Jurkat, Clone E6-1 (cell line): ENCODE results near the gene NLRP6.
"Not testable (repeated sequence)": the region's sequence is repeated elsewhere in the genome, so short reads cannot be mapped to it uniquely, and the experiment has no call there.

Experiments used
- DNase-seq: peaks from one replicate; pipeline ENCODE4 v3.0.0-alpha.2; 2011; ENCODE audit warnings: low read depth, low spot score
- H3K4me3 ChIP-seq: 2 replicates; pipeline ENCODE4 v1.5.1; 2011; ENCODE audit warnings: mild to moderate bottlenecking, low read length, control low read depth, moderate library complexity

The NLRP6 gene

DNA sequence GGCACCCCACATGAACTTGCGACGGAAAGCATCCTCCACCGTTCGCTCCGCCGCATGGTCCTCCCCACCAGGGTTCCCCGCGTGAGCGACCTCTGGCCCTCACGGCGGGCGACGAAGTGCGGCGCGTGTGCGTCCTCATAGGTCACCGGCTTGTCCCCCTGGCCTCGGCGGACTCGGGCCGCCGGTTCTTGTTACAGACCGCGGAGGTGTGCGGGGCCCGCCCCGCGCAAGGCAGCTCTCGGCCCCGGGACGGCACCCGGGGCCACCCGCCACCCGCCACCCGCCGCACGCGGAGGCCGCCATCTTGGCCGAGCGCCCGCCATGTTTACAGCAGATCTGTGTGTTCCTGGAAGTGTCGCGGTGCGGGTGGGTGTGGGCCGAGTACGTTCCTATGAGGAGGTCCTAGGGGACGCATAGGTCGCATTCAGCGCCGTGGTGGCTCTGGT, 25.9 kb downstream of the NLRP6 start:
- no peak overlapping the region for H3K4me3 ChIP-seq
- no peak for DNase-seq

DNA sequence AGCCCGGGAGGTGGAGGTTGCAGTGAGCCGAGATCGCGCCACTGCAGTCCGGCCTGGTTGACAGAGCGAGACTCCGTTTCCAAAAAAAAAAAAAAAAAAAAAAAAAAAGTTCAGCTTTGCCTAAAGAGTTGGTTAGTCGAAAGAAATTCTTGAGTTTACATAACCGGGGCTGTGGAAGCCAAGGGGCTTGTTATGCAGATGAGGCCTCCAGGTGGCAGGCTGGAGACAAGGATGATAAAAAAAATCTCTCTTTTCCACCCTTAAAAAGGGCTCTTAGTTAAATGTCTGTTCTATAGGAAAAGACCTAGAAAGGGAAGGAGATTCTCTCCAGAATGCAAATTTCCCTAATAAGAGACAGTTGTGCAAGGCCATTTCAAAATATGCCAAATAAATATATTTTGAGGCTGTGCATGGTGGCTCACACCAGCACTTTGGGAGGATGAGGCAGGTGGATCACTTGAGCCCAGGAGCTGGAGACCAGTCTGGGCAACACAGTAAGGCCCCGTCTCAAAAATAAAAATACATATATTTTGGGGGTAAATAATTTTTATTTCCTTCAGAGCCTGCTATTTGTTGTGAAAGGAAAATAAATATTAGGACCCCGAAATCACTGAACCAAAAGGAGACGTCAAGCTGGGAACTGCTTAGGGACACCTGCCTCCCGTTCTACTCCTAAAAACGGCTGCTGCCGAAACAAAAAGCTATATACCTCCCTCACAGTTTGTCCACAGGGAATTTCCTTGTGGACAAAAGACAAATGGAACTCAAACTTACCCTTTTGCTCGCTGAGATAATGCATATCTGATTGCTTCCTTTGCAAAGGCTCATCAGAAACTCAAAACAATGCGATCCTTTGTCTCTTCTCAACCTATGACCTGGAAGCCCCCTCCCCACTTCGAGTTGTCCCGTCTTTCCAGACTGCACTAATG, 27.0 kb downstream of the NLRP6 start:
- no peak overlapping the region for H3K4me3 ChIP-seq
- DNase-seq: peak; percentile 60

DNA sequence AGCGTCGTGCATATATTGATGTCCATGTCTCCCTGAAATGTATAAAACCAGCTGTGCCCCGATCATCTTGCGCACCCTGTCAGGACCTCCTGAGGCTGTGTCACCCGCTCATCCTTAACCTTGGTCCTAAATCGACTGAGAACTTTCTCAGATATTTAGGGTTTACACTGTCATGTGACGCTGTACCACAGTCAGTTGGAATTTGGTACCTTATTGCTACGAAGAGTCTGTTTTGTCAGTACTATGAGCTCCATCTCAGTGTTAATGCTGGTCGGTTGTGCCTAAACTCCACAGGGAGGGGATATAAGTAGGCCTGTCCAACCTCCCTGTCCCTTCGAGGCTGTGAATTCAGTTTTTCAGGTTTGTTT, 27.6 kb downstream of the NLRP6 start:
- DNase-seq: no peak
- no peak overlapping the region for H3K4me3 ChIP-seq

DNA sequence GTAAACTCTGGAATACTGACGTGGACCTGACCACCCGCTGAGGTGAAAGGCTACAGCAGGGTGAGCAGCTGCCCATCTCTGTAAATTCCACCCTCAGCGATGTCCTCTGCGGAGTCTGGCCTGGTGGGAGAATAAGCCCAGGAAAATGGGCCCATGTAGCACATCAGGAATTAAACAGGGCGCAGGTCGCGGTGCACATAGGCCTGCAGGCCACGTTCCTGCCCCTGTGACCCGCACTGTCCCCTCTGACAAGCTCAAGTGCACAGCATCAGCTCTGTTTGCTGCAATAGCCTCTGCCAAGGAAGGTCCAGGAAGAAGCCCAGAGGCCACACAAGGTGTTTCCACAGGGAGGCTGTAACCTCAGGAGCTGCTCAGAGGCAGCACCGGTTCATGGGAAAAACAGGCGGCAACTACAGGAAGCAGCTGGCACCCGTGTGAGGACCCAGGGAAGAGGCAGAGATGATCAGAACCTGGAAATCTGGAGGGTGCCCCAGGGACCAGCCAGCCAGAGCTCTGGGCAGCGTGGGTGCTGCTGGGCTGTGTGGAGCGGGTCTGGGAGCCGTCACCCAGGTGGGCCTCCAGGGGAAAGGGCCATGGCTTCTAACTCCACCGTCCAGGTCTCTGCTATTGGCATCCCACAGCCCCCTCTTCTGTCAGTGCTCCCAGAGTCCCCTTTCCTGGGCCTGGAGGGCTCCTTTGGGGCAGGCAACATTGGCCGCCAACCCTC, 28.6 kb downstream of the NLRP6 start:
- no peak for DNase-seq
- H3K4me3 ChIP-seq: no peak overlapping the region

DNA sequence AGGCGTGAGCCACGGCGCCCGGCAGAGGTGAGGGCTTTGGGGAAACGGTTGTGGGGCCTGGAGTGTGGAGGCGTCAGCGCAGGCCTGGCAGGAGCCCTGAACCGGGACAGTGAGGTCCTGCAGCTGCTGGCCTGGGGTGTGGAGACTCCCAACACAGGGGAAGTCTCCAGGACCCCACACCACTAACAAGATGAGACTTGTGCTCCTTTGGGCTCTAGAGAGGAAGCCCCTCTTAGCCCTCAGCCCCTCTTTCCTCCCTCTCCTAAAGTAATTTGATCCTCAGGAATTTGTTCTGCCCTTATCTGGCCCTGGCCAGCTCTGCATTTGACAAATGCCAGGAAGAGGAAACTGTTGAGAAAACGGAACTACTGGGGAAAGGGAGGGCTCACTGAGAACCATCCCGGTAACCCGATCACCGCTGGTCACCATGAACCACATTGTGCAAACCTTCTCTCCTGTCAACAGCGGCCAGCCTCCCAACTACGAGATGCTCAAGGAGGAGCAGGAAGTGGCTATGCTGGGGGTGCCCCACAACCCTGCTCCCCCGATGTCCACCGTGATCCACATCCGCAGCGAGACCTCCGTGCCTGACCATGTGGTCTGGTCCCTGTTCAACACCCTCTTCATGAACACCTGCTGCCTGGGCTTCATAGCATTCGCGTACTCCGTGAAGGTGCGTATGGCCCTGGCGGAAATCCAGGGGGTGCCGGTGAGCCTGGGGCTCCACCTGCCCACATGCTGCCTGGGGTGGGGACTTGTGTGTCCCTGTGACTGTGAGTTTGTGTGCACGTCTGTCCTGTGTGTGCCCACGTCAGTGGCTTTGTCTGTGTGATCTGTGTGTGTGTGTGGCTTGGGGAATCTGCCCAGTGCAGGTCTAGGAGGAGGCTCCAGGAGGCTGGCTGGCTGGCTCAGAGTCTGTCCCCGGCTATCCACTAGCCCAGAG, 29.8 kb downstream of the NLRP6 start, which contains the start of gene IFITM2:
TSS of gene IFITM2 (plus strand) at position 51 of the 943 bp plus-strand sequence. CDS start at position 428, 377 bp downstream.
- not testable (repeated sequence) for DNase-seq
- H3K4me3 ChIP-seq: peak within 1 kb of the TSS; percentile 58

DNA sequence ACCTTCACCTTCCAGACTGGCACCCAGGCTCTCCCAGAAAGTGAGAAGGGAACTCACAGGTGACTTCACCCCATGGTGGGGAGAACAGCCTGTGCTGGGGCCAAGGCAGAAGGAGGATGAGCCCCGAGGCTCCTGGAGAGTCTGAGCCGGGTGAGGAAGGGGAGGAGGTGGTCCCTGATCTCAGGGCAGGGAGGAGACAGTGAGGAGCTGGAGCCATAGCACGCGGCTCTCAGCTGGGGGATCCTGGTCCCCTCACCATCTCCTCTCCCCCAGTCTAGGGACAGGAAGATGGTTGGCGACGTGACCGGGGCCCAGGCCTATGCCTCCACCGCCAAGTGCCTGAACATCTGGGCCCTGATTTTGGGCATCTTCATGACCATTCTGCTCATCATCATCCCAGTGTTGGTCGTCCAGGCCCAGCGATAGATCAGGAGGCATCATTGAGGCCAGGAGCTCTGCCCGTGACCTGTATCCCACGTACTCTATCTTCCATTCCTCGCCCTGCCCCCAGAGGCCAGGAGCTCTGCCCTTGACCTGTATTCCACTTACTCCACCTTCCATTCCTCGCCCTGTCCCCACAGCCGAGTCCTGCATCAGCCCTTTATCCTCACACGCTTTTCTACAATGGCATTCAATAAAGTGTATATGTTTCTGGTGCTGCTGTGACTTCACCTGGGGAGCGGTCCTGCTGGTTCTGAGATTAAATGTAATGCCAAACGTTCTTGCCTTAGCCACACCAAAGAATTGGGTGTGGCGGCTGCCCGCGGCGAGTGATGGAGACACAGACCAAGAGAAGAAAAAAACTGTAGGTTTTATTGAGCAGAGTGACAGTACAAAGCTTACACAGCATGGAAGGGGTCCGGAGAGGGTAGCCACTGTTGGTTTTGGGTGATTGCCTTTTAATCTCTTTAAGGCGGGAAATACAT, 30.8 kb downstream of the NLRP6 start:
- not testable (repeated sequence) for H3K4me3 ChIP-seq, DNase-seq

DNA sequence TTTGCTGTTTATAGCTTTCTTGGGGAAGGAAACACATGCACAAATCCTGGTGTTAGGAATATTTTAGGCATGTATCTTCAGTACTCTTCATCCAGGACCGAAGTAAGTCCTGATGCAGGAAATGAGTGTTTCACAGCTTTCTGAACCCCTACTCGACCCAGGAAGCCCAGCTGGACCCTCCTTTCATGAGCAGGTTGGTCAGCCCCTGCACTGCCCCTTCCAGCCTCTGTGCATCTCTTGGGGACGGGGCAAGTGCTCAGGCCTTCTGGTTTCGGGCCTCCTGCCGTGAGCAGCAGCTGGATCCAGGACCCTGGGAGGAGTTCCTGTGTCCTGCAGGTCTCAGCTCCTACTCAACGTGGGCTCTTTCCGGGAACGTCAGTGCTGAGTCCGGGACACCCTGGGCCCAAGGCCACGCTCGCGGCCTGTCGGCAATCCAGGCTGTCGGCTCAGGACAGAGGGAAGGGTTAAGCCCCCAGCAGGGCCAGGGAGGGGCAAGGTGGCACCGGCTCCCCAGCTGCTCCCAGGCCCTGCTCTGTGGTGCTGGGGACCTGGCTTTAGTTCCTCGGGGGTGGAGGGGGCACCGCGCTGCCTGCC, 31.9 kb downstream of the NLRP6 start:
- not testable (repeated sequence) for H3K4me3 ChIP-seq, DNase-seq

DNA sequence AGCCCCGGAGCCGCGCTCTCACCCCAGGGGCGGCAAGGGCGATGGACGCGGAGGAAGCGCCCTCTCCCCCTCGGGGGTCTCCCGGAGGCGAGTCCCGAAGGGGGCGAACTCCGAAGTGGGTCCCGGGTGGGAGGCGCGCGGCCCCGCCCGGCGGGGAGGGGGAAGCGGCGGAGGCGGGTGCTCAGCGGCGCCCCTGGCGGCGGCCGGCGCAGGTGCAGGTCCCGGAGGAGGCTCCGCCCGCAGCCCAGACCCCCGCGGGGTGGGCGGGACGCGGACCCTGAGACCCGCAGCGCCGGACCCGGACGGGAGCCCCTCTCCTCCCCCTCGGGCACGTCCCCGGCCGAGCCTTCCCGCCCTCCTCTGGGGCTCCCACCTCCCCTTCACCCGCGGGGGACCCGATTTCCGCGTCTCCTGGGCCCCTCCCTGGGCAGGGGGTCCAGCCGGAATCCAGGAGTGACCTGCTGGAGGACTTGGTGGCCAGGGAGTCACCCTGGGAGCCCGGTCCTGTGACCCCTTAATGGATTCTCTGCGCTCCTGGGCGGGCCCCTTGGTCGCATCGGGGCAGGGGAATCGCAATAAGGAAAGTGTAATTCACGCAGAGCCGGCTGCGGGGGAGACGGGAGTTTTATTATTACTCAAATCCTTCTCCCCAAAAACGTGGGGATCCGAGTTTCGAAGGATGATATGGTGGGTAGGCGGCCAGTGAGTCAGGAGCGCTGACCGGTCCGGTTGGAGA, 33.0 kb downstream of the NLRP6 start:
- H3K4me3 ChIP-seq, DNase-seq: not testable (repeated sequence)

DNA sequence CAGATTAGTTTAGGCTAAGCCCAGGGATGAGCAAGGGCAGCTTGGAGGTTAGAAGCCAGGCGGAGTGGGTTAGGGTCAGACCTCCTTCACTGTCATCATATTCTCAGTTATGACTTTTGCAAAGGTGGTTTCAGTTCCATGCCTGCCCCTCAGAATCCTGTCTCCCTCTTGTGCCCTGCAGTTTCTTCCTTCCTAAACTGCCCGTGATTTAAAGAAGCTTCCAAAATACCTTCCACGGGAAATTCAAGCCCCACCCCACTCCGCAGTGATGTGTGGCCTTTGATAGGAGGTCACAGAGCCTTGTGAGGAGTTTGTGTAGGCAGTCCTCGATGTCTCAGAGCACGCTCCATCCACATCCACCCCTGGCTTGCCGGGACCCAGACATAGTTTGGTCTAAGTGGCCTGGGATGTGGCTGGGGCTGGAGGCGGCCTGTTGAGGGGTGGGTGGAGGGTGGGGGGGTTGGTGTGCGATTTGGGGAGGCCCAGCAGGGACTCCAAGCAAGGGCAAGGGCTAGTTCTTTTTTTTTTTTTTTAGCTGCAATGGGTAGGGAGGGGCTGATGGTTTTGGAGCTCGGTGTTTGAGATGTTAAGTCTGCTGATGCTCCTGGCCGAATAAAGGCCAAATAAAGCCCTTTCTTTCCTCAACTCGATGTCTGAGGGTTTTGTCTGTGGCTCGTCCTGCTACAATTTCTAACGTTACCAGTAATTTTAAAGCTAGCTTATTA, 34.0 kb downstream of the NLRP6 start:
- no peak overlapping the region for H3K4me3 ChIP-seq
- no peak for DNase-seq

DNA sequence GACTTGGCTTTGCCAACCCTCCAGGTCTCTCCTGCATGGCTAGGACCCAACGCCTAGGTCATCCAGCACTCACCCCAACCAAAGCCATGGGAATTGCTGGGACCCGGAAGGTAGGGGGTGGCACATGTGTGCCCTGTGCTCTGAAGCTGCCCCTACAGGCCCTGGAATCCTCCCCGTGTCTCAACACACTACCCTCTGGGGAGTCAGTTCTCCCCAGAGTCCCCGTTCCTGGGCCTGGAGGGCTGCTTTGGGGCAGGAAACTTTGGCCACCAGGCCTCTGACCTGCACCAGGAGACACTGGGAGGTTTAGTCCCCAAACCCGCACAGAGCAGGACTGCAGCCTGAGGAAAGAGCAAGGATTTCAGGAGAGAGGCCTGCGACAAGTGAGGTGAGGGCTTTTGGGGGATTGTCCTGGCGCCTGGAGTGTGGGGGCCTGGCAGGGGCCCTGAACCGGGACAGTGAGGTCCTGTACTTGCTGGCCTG, 35.1 kb downstream of the NLRP6 start:
- H3K4me3 ChIP-seq: peak overlapping the region; percentile 56
- no peak for DNase-seq

DNA sequence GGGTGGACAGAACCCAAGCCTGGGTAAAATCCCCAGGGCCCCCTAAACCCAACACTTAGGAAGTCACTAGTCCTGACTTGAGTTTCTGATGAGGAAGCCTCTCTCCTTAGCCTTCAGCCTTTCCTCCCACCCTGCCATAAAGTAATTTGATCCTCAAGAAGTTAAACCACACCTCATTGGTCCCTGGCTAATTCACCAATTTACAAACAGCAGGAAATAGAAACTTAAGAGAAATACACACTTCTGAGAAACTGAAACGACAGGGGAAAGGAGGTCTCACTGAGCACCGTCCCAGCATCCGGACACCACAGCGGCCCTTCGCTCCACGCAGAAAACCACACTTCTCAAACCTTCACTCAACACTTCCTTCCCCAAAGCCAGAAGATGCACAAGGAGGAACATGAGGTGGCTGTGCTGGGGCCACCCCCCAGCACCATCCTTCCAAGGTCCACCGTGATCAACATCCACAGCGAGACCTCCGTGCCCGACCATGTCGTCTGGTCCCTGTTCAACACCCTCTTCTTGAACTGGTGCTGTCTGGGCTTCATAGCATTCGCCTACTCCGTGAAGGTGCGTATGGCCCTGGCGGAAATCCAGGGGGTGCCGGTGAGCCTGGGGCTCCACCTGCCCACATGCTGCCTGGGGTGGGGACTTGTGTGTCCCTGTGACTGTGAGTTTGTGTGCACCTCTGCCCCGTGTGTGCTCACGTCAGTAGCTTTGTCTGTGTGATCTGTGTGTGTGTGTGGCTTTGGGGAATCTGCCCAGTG, 35.8 kb downstream of the NLRP6 start, which contains the start of gene IFITM1:
TSS of gene IFITM1 (plus strand) at position 254 of the 767 bp plus-strand sequence. CDS start at position 385, 131 bp downstream.
- peak; percentile 82 for DNase-seq
- peak within 1 kb of the TSS; percentile 56 for H3K4me3 ChIP-seq

DNA sequence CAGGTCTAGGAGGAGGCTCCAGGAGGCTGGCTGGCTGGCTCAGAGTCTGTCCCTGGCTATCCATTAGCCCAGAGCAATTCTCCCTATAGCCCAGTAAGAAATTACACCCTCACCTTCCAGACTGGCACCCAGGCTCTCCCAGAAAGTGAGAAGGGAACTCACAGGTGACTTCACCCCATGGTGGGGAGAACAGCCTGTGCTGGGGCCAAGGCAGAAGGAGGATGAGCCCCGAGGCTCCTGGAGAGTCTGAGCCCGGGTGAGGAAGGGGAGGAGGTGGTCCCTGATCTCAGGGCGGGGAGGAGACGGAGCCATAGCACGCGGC, 36.3 kb downstream of the NLRP6 start:
- H3K4me3 ChIP-seq: peak overlapping the region; percentile 56
- not testable (repeated sequence) for DNase-seq

DNA sequence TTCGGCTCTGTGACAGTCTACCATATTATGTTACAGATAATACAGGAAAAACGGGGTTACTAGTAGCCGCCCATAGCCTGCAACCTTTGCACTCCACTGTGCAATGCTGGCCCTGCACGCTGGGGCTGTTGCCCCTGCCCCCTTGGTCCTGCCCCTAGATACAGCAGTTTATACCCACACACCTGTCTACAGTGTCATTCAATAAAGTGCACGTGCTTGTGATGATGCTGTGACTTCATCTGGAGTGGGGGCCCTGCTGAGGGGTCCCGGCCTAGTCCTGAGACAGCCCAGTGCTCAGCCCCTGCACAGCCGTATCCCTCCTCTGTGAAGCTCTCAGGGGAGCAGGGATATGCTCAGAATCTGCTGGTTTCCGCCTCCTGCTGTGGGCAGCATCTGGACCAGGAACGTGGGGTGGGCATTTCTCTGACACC, 36.9 kb downstream of the NLRP6 start:
- H3K4me3 ChIP-seq: no peak overlapping the region
- DNase-seq: no peak

DNA sequence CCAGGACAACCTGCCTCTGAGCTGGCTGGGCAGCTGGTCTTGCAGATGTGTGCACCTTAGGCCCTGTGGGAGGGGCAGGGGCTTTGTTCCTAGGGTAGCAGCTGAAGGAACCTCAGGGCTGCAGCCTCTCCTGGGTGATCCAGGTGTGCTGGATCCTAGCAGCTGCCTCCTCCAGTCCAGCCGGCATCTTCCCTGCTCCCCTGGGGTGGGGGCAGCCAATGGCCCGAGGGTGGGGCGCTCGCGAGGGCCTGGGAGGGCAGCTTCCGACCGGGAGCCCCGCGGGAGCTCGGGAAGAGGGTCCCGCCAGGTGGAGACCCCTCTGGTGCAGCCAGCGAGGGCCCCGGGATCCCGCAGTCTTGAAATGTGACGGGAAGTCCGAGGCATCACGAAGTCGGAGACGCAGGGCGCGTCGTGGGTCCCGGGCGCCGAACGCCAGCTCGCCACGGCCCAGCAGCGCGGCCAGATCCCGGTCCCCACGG, 37.3 kb downstream of the NLRP6 start:
- no peak for DNase-seq
- H3K4me3 ChIP-seq: no peak overlapping the region

DNA sequence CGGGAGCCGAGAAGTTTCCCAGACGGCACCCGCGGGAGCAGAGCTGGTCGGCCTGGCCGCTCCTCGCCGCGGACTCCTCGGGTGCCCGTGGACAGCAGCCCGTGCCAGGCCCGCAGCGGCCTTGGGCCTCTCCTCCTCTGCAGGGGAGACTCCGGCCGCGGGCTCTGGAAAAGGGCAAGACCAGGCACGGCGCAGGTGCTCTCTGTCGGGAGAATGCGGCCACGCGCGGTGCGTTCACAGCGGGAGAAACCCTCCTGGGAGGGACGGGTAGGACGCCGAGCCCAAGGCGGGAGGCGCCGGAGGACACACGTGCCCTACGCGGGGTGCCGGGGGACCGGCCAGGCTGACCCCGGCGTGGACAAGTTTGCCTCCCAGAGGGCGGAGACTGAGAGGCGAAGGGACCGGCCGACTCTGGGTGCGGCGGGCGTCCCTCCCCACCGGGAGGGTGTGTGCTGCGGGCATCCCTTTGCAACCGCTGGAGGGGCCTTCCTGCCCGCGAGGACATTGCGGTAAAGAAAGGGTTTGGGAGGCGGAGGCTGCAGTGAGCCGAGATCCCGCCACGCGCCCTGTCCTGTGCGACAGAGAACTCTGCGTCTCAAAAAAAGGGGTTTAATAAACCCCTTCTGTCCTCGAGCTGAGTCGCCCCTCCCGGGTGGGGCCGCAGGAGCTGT, 38.0 kb downstream of the NLRP6 start:
- no peak for DNase-seq
- no peak overlapping the region for H3K4me3 ChIP-seq
